Fibroblast of villous mesenchyme (primary cell): ENCODE results near the gene C1QTNF1. TPM values are rescaled to one million over a fixed set of nuclear protein-coding genes. Genes with fewer than 3 reads are reported as not detected.

Experiments used
- DNase-seq: peaks from one replicate; pipeline ENCODE4 v3.0.0-alpha.2; 2010; ENCODE audit warnings: low read depth
- H3K4me3 ChIP-seq: 2 replicates; pipeline ENCODE4 v1.5.1; 2011; ENCODE audit warnings: low read depth, mild to moderate bottlenecking, low read length
- CTCF ChIP-seq: IDR thresholded peaks from 2 replicates; pipeline ENCODE4 v1.5.1; 2012; ENCODE audit warnings: low read depth, mild to moderate bottlenecking, low read length; ENCODE audit not compliant: insufficient read depth
- total RNA-seq: library from RNA; depleted of rRNA; stranded (reverse); fragments of >200 nt; gene quantifications from 2 replicates; pipeline ENCODE4 v1.2.3, GENCODE V29; 2012

C1QTNF1 gene
- total RNA-seq, 1 donor, result 63.5 TPM

GRCh38 chr17:79088247-79088996, 64.5 kb downstream of the C1QTNF1 start:
- H3K4me3 ChIP-seq, result no peak overlapping the region
- no peak for DNase-seq
- TF ChIP-seq CTCF, result no peak

GRCh38 chr17:79088997-79089328, 65.0 kb downstream of the C1QTNF1 start:
- no peak overlapping the region for H3K4me3 ChIP-seq
- TF ChIP-seq CTCF, result no peak

GRCh38 chr17:79089720-79090442, 65.9 kb downstream of the C1QTNF1 start:
- no peak overlapping the region for H3K4me3 ChIP-seq
- no peak for DNase-seq
- no peak for TF ChIP-seq CTCF

More at GRCh38 chr17:79088997-79089328, 65.0 kb downstream of the C1QTNF1 start:
- no peak for DNase-seq

GRCh38 chr17:79090443-79091225, 66.7 kb downstream of the C1QTNF1 start:
- no peak overlapping the region for H3K4me3 ChIP-seq
- TF ChIP-seq CTCF, result peak; percentile 53
- peak; percentile 10 for DNase-seq

- TF ChIP-seq CTCF, result no peak
- no peak overlapping the region for H3K4me3 ChIP-seq
- no peak for DNase-seq
Measured at GRCh38 chr17:79091226-79091670, 67.3 kb downstream of the C1QTNF1 start.

GRCh38 chr17:79092567-79092966, 68.6 kb downstream of the C1QTNF1 start:
- TF ChIP-seq CTCF, result no peak
- no peak for DNase-seq
- no peak overlapping the region for H3K4me3 ChIP-seq
